Measurements from ENCODE around the gene CDC42EP2. TPM values are rescaled to one million over a fixed set of nuclear protein-coding genes. Genes with fewer than 3 reads are reported as not detected.

The CDC42EP2 gene
- total RNA-seq, 2 experiments from 2014 or later = 1.7 TPM; not detected in 1

- intact Hi-C loops (cut with micrococcal nuclease; ENCODE audit: unreplicated experiment) = no loop called here
- H3K36me3 ChIP-seq (ENCODE audit: insufficient read depth, low read length) = peaks cover 12% of the 10 kb centered on the region
- H3K9me2 ChIP-seq (ENCODE audit: insufficient read depth, low read length) = no peaks in the 10 kb centered on the region
- BruUV-seq (replicated peaks) = no TSS peak
- no peak for TF ChIP-seq EZH2phosphoT487 (IDR thresholded peaks at IDR 0.05; ENCODE audit: borderline replicate concordance, low read depth, low read length)
- no peak overlapping the region for H3K4me2 ChIP-seq (ENCODE audit: low read length)
- H3K9me3 ChIP-seq (ENCODE audit: low read length) = no peaks in the 10 kb centered on the region
- no peak overlapping the region for H2AFZ ChIP-seq (ENCODE audit: low read length)
- no peaks in the 10 kb centered on the region for H4K20me1 ChIP-seq (ENCODE audit: insufficient read depth, low read length)
- ChIA-PET CTCF (ENCODE audit: unreplicated experiment) (no interaction called here), POLR2A (no interaction called here)
- no peaks in the 10 kb centered on the region for H3K4me1 ChIP-seq (ENCODE audit: insufficient read depth, low read length, poor library complexity, severe bottlenecking)
- no peaks in the 10 kb centered on the region for H3K79me2 ChIP-seq (ENCODE audit: insufficient read depth, low read depth, low read length)
- H3K4me3 ChIP-seq (ENCODE audit: low read depth, low read length, poor library complexity, severe bottlenecking) = no peak overlapping the region
- no peak for DNase-seq (ENCODE audit: low spot score)
- no peak overlapping the region for H3K27ac ChIP-seq (ENCODE audit: low read depth, low read length, poor library complexity, severe bottlenecking)
These were observed 7.1 kb upstream of the CDC42EP2 start for GRCh38 chr11:65307298-65308229.

- POLR2A ChIA-PET = no interaction called here
- no peak overlapping the region for H2AFZ ChIP-seq (ENCODE audit: low read length)
These were observed 6.3 kb upstream of the CDC42EP2 start for GRCh38 chr11:65308281-65308891.

GRCh38 chr11:65309006-65309405, 5.7 kb upstream of the CDC42EP2 start:
- H3K27ac ChIP-seq (ENCODE audit: low read depth, low read length, poor library complexity, severe bottlenecking) = no peak overlapping the region
- TF ChIP-seq EZH2phosphoT487 (IDR thresholded peaks at IDR 0.05; ENCODE audit: borderline replicate concordance, low read depth, low read length) (no peak), CTCF (conservative IDR thresholded peaks at IDR 0.05; ENCODE audit: low read length) (no peak)
- no peaks in the 10 kb centered on the region for H3K9me2 ChIP-seq (ENCODE audit: insufficient read depth, low read length)
- H3K4me2 ChIP-seq (ENCODE audit: low read length) = no peak overlapping the region
- POLR2A ChIA-PET = no interaction called here
- H4K20me1 ChIP-seq (ENCODE audit: insufficient read depth, low read length) = no peaks in the 10 kb centered on the region
- intact Hi-C loops (cut with micrococcal nuclease; ENCODE audit: unreplicated experiment) = no loop called here
- no peak overlapping the region for H2AFZ ChIP-seq (ENCODE audit: low read length)
- no peak overlapping the region for H3K4me3 ChIP-seq (ENCODE audit: low read depth, low read length, poor library complexity, severe bottlenecking)
- no peaks in the 10 kb centered on the region for H3K4me1 ChIP-seq (ENCODE audit: insufficient read depth, low read length, poor library complexity, severe bottlenecking)
- CTCF ChIA-PET (ENCODE audit: unreplicated experiment) = no interaction called here
- H3K9me3 ChIP-seq (ENCODE audit: low read length) = no peaks in the 10 kb centered on the region
- peaks cover under 1% of the 10 kb centered on the region for H3K36me3 ChIP-seq (ENCODE audit: insufficient read depth, low read length)
- H3K79me2 ChIP-seq (ENCODE audit: insufficient read depth, low read depth, low read length) = no peaks in the 10 kb centered on the region
- no peak for DNase-seq (ENCODE audit: low spot score)
- BruUV-seq (replicated peaks) = no TSS peak

More at GRCh38 chr11:65308281-65308891, 6.3 kb upstream of the CDC42EP2 start:
- Histone ChIP-seq H3K9me3 (ENCODE audit: low read length) (no peaks in the 10 kb centered on the region), H4K20me1 (ENCODE audit: insufficient read depth, low read length) (no peaks in the 10 kb centered on the region), H3K36me3 (ENCODE audit: insufficient read depth, low read length) (peaks cover 7% of the 10 kb centered on the region), H3K4me1 (ENCODE audit: insufficient read depth, low read length, poor library complexity, severe bottlenecking) (no peaks in the 10 kb centered on the region), H3K4me3 (ENCODE audit: low read depth, low read length, poor library complexity, severe bottlenecking) (no peak overlapping the region), H3K4me2 (ENCODE audit: low read length) (no peak overlapping the region), H3K79me2 (ENCODE audit: insufficient read depth, low read depth, low read length) (no peaks in the 10 kb centered on the region), H3K9me2 (ENCODE audit: insufficient read depth, low read length) (no peaks in the 10 kb centered on the region), H3K27ac (ENCODE audit: low read depth, low read length, poor library complexity, severe bottlenecking) (no peak overlapping the region)
- no TSS peak for BruUV-seq (replicated peaks)
- DNase-seq (ENCODE audit: low spot score) = no peak
- no peak for TF ChIP-seq EZH2phosphoT487 (IDR thresholded peaks at IDR 0.05; ENCODE audit: borderline replicate concordance, low read depth, low read length)
- no peak for TF ChIP-seq CTCF (conservative IDR thresholded peaks at IDR 0.05; ENCODE audit: low read length)
- intact Hi-C loops (cut with micrococcal nuclease; ENCODE audit: unreplicated experiment) = no loop called here
- CTCF ChIA-PET (ENCODE audit: unreplicated experiment) = no interaction called here

Data from OCI-LY7 (cell line).